Mesenchymal stem cell (in vitro differentiated cells and primary cell): ENCODE results near the gene IQCF2. TPM values are rescaled to one million over a fixed set of nuclear protein-coding genes. Genes with fewer than 3 reads are reported as not detected.

Source experiments
- small RNA-seq: library from polyadenylated mRNA; stranded (forward); fragments of <200 nt; extraction: miRNeasy Mini kit (QIAGEN cat#:217004); gene quantifications from one replicate; pipeline ENCODE3, GENCODE V24; 2013; ENCODE audit warnings: low read depth

The IQCF2 gene

Small RNAs within 50 kb of the gene (small RNA-seq; reads per million reads assigned to genes)
- gene RN7SL504P = not detected
